Esophagus squamous epithelium (tissue), 5 donors: Measurements from ENCODE around the gene HDC. TPM values are rescaled to one million over a fixed set of nuclear protein-coding genes. Genes with fewer than 3 reads are reported as not detected.

Source experiments
- DNase-seq: peaks from one replicate; lab custom pipeline; 2025; lab: John Stamatoyannopoulos, UW
- H3K27ac ChIP-seq, 4 donors: fragments of 200-600 bp; sonication (generic); one replicate each; pipeline ENCODE4 v1.5.1; 2016 to 2019; ENCODE audit warnings: mild to moderate bottlenecking in 1 of 4
- H3K27me3 ChIP-seq, 4 donors: fragments of 200-600 bp; sonication (generic); 1 replicate in 3 of 4; 2 replicates in 1 of 4; pipeline versions ENCODE4 v1.5.1 to v1.6.0; 2017 to 2021; ENCODE audit warnings: antibody characterized with exemption in 1 of 4
- H3K36me3 ChIP-seq, 3 donors: fragments of 200-600 bp; sonication (generic); one replicate each; pipeline ENCODE4 v1.5.1; 2016 to 2019
- H3K4me1 ChIP-seq, 3 donors: fragments of 200-600 bp; sonication (generic); one replicate each; pipeline ENCODE4 v1.5.1; 2017 to 2019
- H3K4me3 ChIP-seq, 4 donors: fragments of 200-600 bp; sonication (generic); 1 replicate in 3 of 4; 2 replicates in 1 of 4; pipeline ENCODE4 v1.5.1; 2016 to 2019; ENCODE audit warnings: mild to moderate bottlenecking in 2 of 4, moderate library complexity in 1 of 4
- H3K9me3 ChIP-seq, 3 donors: fragments of 200-600 bp; sonication (generic); one replicate each; pipeline ENCODE4 v1.5.1; 2016 to 2019
- CTCF ChIP-seq, 6 experiments: fragments of 450-650 bp in 4 of 6; fragments of 200-600 bp in 2 of 6; sonication (generic) in 2 of 6; IDR thresholded peaks; one replicate each; pipeline ENCODE4 v1.5.1; 2016 to 2019; ENCODE audit warnings: antibody characterized with exemption in 6 of 6, mild to moderate bottlenecking in 4 of 6, moderate library complexity in 4 of 6
- POLR2A ChIP-seq, 4 donors: fragments of 450-650 bp; IDR thresholded peaks; one replicate each; pipeline ENCODE4 v1.6.1; 2017; ENCODE audit warnings: antibody characterized with exemption in 4 of 4, mild to moderate bottlenecking in 4 of 4, moderate library complexity in 3 of 4
- WGBS, 2 donors: methylation state at CpG; one replicate each; pipeline ENCODE4 v1.1.5; 2018; 5-methylcytosine and 5-hydroxymethylcytosine counted together
- intact Hi-C: fragments of 100-400 bp; cut with DNase I; formaldehyde crosslinking; loops from one replicate; pipeline ENCODE4 v1.15.0; 2022
- total RNA-seq, 4 donors: library from RNA; depleted of rRNA; stranded (reverse); fragments of >200 nt; gene quantifications; one replicate each; pipeline ENCODE4 v1.1.0, GENCODE V29; 2016
- donor health status: DM: yes; HTN: yes; CAD: no.

The HDC gene
- total RNA-seq, 4 donors from 2014 or later = 0.26 to 4.4 TPM; not detected in 2

- H3K27ac ChIP-seq = no peak overlapping the region
- WGBS, 2 donors = 87 to 91% methylated on average over 3 of the region's 3 CpGs
- intact Hi-C loops = no loop called here
These were observed 7.6 kb downstream of the HDC start for GRCh38 chr15:50257924-50258323.

DNA sequence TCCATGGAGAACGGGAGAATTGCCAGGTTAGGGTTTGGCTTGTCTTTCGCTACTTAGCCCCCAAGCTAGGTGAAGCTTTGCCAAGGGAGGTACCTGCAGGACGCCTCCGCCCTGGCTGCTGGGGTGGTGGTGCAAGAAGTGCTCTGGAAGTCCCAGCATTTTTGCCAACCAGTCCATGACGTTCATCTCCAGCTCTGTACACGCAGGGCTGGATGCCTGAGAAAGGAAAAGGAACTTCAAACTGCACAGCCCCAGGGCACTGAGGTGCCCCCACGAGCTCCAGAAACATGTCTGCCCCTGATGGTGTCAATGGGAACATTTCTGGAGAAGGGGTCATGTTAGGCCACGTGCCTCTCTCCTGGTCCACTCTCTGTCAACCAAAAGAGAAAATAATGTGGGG lies 8.2 kb downstream of the HDC start:
- H3K27ac ChIP-seq = no peak overlapping the region
- H3K4me3 ChIP-seq = no peak overlapping the region
- TF ChIP-seq POLR2A (IDR thresholded peaks at IDR 0.05) = no peak
- no peak for TF ChIP-seq CTCF (IDR thresholded peaks at IDR 0.05)
- no peaks in the 10 kb centered on the region for H3K9me3 ChIP-seq
- 26 to 46% methylated on average over 4 to 8 of the region's 8 CpGs for WGBS, 2 donors
- H3K27me3 ChIP-seq = peaks cover 0 to 3% (median 0%) of the 10 kb centered on the region in 4 donors
- intact Hi-C loops = no loop called here
- no peak for DNase-seq
- H3K36me3 ChIP-seq = no peaks in the 10 kb centered on the region
- peaks cover 0 to 25% (median 6%) of the 10 kb centered on the region in 3 donors for H3K4me1 ChIP-seq

More at GRCh38 chr15:50257924-50258323, 7.6 kb downstream of the HDC start:
- DNase-seq = no peak
- H3K9me3 ChIP-seq = no peaks in the 10 kb centered on the region
- H3K4me1 ChIP-seq = peaks cover 0 to 25% (median 6%) of the 10 kb centered on the region in 3 donors
- peaks cover 0 to 3% (median 0%) of the 10 kb centered on the region in 4 donors for H3K27me3 ChIP-seq
- no peak for TF ChIP-seq POLR2A (IDR thresholded peaks at IDR 0.05)
- no peak for TF ChIP-seq CTCF (IDR thresholded peaks at IDR 0.05)
- H3K4me3 ChIP-seq = no peak overlapping the region
- no peaks in the 10 kb centered on the region for H3K36me3 ChIP-seq

DNA sequence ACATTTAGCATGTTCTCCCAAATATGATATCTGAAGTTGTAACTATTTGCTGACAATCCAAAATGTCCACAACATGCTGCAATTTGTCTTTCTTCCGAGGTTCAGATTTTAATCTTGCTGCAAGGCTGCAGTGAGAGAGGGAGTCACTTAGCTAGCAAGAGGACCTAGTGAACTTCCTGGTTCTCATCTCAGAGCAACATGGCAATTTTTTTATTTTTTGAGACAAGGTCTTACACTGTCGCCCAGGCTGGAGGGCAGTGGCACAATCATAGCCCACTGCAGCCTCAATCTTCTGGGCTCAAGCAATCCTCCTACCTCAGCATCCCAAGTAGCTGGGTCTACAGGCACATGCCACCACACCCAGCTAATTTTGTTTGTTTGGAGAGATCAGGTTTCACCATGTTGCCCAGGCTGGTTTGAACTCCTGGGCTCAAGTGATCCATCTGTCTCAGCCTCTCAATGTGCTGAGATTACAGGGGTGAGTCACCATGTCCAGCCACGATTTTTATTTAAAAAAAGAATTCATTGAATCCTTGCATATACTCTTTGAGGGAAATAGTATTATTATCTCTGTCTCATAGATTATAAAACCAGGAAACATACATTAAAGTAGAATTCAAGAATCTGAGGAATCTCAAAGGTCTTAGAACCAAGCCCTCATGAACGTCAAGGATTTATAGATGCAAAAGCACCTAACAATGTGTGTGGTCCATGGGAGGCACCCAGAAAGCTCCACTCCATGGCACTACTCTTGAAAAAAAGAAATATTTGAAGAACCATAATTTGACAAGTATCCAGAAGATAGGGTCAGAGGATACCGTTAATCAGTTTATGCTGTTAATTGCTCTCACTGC lies 9.1 kb downstream of the HDC start:
- Histone ChIP-seq H3K4me3 (no peak overlapping the region), H3K36me3 (no peaks in the 10 kb centered on the region), H3K4me1 (peaks cover 0 to 25% (median 6%) of the 10 kb centered on the region in 3 donors), H3K9me3 (no peaks in the 10 kb centered on the region), H3K27ac (no peak overlapping the region), H3K27me3 (peaks cover 0 to 3% (median 0%) of the 10 kb centered on the region in 4 donors)
- no peak for DNase-seq
- TF ChIP-seq CTCF (IDR thresholded peaks at IDR 0.05) = no peak
- intact Hi-C loops = no loop called here
- 54 to 59% methylated on average over 5 of the region's 5 CpGs for WGBS, 2 donors

GRCh38 chr15:50252556-50252955 lies 13.0 kb downstream of the HDC start:
- TF ChIP-seq POLR2A (IDR thresholded peaks at IDR 0.05) (no peak), CTCF (IDR thresholded peaks at IDR 0.05) (no peak)

DNA sequence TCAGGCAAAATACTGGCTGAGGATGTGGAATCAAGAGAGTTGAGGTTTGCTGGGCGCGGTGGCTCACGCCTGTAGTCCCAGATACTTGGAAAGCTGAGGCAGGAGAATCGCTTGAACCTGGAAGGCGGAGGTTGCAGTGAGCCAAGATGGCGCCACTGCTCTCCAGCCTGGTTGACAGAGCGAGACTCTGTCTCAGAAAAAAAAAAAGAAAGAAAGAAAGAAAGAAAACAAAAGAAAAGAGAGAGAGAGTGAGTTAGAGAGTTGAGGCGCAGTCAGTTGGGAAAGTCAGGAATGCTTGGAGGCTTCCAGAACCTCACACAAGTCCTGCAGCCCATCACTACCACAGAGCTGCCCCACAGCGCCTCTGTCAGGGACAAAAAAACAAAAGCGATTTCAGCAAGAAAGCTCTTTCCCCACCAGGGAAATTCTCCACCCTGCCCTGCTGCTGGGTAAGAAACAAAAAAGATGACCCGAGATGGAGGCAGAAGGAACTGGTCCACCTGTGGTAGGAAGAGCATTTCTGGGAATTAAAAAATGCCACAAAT lies 13.8 kb downstream of the HDC start:
- no peaks in the 10 kb centered on the region for H3K36me3 ChIP-seq
- H3K27me3 ChIP-seq = no peaks in the 10 kb centered on the region
- WGBS, 2 donors = 81 to 92% methylated on average over 8 to 11 of the region's 11 CpGs
- TF ChIP-seq POLR2A (IDR thresholded peaks at IDR 0.05) = no peak
- TF ChIP-seq CTCF (IDR thresholded peaks at IDR 0.05) = no peak
- no peak for DNase-seq
- no peak overlapping the region for H3K4me3 ChIP-seq
- peaks cover 10 to 29% (median 10%) of the 10 kb centered on the region in 3 donors for H3K4me1 ChIP-seq
- intact Hi-C loops = no loop called here
- no peak overlapping the region for H3K27ac ChIP-seq
- no peaks in the 10 kb centered on the region for H3K9me3 ChIP-seq

More at GRCh38 chr15:50252556-50252955, 13.0 kb downstream of the HDC start:
- H3K36me3 ChIP-seq = no peaks in the 10 kb centered on the region
- no peaks in the 10 kb centered on the region for H3K9me3 ChIP-seq
- 91 to 95% methylated on average over 4 to 8 of the region's 11 CpGs for WGBS, 2 donors
- H3K4me1 ChIP-seq = peaks cover 8 to 34% (median 16%) of the 10 kb centered on the region in 3 donors
- no peak overlapping the region for H3K4me3 ChIP-seq
- intact Hi-C loops = no loop called here
- H3K27ac ChIP-seq = no peak overlapping the region
- H3K27me3 ChIP-seq = no peaks in the 10 kb centered on the region
- DNase-seq = no peak
